ENCODE data around the gene PIGK. TPM values are rescaled to one million over a fixed set of nuclear protein-coding genes. Genes with fewer than 3 reads are reported as not detected.

PIGK gene
- total RNA-seq, 2 experiments from 2014 or later, result 22.5 to 23.2 TPM

DNA sequence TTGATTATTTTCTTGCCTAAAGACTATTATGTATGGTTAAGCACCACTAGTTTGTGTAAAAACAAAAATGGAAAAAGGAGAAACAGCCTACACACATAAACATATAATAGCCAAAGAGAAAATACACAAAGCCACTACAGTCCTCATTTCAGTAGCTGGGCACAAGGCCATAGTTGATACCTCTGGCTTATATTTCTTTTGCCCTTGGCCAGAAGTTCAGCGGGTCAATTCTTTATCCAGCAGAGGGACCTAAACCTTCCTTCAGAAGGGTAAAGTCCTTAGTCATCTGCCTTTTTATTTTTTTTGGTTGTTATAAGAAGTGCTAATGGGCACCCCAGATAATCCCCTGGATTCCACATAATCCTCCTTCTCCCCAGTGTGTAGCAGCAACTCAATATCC lies 134.1 kb downstream of the PIGK start:
- no peaks in the 10 kb centered on the region for H3K36me3 Mint-ChIP-seq (ENCODE audit: low read depth)

DNA sequence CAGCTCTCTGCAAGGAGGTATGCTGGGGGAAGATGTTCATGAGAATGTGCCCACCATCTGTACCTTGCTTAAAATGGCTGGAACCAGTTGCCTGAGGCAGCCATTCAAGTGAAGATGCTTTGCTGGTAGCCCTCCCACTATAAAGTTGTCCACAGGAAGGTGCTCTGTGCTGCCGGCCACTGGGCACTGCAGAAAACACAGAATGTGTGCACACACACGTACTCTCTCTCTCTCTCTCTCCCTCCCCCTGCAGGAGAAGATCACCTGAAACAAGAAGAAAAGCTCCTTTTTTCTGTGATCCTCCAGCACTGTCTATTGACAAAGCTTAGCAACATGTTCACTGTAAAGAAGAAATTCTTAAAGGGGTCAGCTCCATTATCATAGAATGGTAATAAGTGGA lies 134.8 kb downstream of the PIGK start:
- Mint-ChIP-seq H3K9me3 (ENCODE audit: insufficient read depth) (no peaks in the 10 kb centered on the region), H3K27ac (no peak overlapping the region), H3K4me3 (no peak overlapping the region), H3K4me1 (ENCODE audit: low read depth) (no peaks in the 10 kb centered on the region), H3K36me3 (ENCODE audit: low read depth) (no peaks in the 10 kb centered on the region), H3K27me3 (ENCODE audit: low read depth) (no peaks in the 10 kb centered on the region)
- no peak for ATAC-seq
- ChIA-PET POLR2A (no interaction called here), CTCF (interaction anchor here (1.1 kb wide), 1 partner anchor 1030 kb away, joined by 3 read pairs; no protein-coding TSS in a partner anchor)
- DNase-seq, result no peak

More for the DNA sequence above, 134.1 kb downstream of the PIGK start:
- H3K4me1 Mint-ChIP-seq (ENCODE audit: low read depth), result no peaks in the 10 kb centered on the region
- no peaks in the 10 kb centered on the region for H3K27me3 Mint-ChIP-seq (ENCODE audit: low read depth)
- ATAC-seq (no peak), DNase-seq (no peak)
- no peak overlapping the region for H3K27ac Mint-ChIP-seq
- no peak overlapping the region for H3K4me3 Mint-ChIP-seq
- H3K9me3 Mint-ChIP-seq (ENCODE audit: insufficient read depth), result no peaks in the 10 kb centered on the region
- ChIA-PET POLR2A (no interaction called here), CTCF (no interaction called here)

DNA sequence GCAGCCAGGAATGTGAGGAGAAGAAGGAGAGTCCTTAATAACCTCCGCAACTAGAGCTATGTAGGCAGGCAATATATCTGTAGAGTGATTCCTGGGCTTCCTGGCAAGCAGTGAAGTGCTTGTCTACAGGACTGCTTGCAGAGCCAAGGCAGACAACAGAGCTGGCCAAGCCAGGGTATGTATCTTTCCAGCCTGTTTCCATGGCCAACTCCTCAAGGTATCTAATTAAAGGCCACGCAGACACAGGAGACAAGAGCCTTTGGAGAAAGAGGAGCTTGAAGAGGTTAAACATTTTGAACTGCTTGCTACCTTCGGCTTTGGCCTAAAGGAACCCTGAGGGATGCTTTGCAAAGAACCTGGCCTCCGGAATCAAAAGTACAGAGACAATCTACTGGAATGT lies 137.4 kb downstream of the PIGK start:
- no peak overlapping the region for H3K27ac Mint-ChIP-seq
- H3K9me3 Mint-ChIP-seq (ENCODE audit: insufficient read depth), result no peaks in the 10 kb centered on the region
- ChIA-PET POLR2A (no interaction called here), CTCF (no interaction called here)
- ATAC-seq (no peak), DNase-seq (no peak)
- H3K4me1 Mint-ChIP-seq (ENCODE audit: low read depth), result no peaks in the 10 kb centered on the region
- no peaks in the 10 kb centered on the region for H3K36me3 Mint-ChIP-seq (ENCODE audit: low read depth)
- H3K27me3 Mint-ChIP-seq (ENCODE audit: low read depth), result no peaks in the 10 kb centered on the region
- no peak overlapping the region for H3K4me3 Mint-ChIP-seq

DNA sequence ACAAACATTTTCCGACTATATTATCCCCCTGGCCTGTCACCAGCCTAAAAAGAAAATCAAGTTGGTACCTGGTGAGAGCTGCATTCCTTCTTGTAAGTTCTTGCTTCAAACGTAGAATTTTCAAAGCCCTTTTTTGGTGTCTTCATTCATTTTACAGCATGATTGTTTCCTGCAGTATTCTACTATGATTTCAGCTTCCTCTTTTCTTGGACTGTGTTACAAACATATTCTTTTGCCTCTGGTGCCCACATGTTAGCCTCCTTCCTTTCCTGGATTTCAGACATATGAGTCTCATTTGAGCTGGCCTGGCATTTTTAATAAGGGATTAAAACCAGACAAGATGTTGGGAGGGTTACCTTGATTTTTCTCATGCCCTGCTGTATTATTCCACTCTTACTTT lies 142.5 kb downstream of the PIGK start:
- CTCF ChIA-PET, result no interaction called here

DNA sequence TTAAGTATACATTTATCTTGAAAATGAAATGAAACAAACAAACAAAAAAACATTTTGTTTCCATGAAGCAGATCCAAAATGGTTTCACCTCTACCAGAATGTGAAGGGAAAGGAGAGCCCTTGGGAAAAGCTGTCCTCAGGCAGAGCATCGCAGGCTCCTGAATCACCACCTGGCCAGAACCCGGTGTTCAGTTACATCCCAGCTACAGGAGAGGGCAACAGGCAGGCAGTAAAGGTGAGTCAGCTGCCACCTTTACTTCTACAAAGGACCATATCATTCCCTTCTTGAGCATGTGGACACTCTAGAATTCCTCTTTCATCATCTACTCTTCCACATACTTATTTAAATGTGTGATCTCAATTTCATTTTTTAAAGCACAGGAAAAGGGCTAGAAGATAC lies 151.2 kb downstream of the PIGK start:
- Mint-ChIP-seq H3K4me1 (ENCODE audit: low read depth) (no peaks in the 10 kb centered on the region), H3K27ac (no peak overlapping the region), H3K27me3 (ENCODE audit: low read depth) (peaks cover 3% of the 10 kb centered on the region), H3K4me3 (no peak overlapping the region), H3K9me3 (ENCODE audit: insufficient read depth) (no peaks in the 10 kb centered on the region), H3K36me3 (ENCODE audit: low read depth) (no peaks in the 10 kb centered on the region)
- ChIA-PET CTCF (interaction anchor here (1.3 kb wide), 1 partner anchor 9 kb away, joined by 3 read pairs; no protein-coding TSS in a partner anchor), POLR2A (no interaction called here)
- ATAC-seq, result no peak
- no peak for DNase-seq

More for the DNA sequence above, 142.5 kb downstream of the PIGK start:
- peaks cover 7% of the 10 kb centered on the region for H3K27me3 Mint-ChIP-seq (ENCODE audit: low read depth)
- ATAC-seq (no peak), DNase-seq (no peak)
- no peak overlapping the region for H3K27ac Mint-ChIP-seq
- no peaks in the 10 kb centered on the region for H3K9me3 Mint-ChIP-seq (ENCODE audit: insufficient read depth)
- no peaks in the 10 kb centered on the region for H3K36me3 Mint-ChIP-seq (ENCODE audit: low read depth)
- no peak overlapping the region for H3K4me3 Mint-ChIP-seq
- no peaks in the 10 kb centered on the region for H3K4me1 Mint-ChIP-seq (ENCODE audit: low read depth)
- POLR2A ChIA-PET, result no interaction called here

DNA sequence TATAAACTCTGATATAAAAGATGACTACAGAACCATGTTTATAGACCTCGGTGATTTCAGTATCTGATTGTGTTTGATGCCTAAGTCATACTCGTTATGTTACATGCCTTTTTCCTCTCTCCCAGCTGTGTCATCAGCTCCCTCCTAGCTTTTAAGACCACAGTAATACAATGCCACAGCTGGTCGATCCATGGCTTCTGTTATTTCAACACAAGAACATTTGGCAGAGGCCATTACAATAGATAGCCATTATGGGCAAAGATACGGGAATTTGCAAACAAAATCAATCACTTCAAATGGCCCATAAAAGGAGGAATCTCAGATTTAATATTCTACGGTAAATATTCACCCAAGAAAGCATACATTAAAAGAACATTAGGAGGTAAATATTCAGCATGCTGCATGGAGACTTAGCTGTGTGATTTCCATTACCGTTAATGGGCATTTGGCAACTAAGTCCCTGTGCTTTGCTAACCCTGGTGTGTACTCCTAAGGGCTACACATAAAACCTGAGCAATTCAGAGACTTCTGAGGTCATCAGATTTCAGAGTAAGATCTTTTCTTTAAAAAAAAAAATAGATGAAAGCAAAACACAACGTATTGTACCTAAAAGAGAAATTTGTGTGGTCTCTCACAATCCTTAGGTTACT lies 153.4 kb downstream of the PIGK start:
- Mint-ChIP-seq H3K4me3 (no peak overlapping the region), H3K9me3 (ENCODE audit: insufficient read depth) (no peaks in the 10 kb centered on the region), H3K4me1 (ENCODE audit: low read depth) (no peaks in the 10 kb centered on the region), H3K27me3 (ENCODE audit: low read depth) (peaks cover 5% of the 10 kb centered on the region), H3K36me3 (ENCODE audit: low read depth) (no peaks in the 10 kb centered on the region), H3K27ac (no peak overlapping the region)
- ChIA-PET CTCF (no interaction called here), POLR2A (no interaction called here)
- ATAC-seq (no peak), DNase-seq (no peak)

DNA sequence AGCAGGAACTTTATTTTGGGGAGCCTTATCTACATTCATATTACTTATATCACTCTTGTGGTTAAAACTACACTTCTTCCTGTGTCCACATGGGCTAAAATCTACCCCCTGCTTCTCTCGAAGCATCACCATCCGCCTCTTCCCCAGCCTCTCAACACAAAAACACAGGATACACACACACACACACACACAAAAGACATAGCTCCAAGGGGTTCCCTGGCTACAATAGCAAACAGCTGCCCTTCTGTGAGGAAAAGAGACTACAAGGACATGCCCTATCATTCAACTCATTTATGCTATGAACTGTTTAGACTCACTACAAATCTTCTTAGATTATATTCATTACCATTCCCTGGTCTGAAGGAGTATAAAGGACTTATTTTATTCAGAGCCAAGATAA lies 155.0 kb downstream of the PIGK start:
- no peaks in the 10 kb centered on the region for H3K9me3 Mint-ChIP-seq (ENCODE audit: insufficient read depth)
- no peak overlapping the region for H3K4me3 Mint-ChIP-seq
- peaks cover 1% of the 10 kb centered on the region for H3K4me1 Mint-ChIP-seq (ENCODE audit: low read depth)
- peaks cover 10% of the 10 kb centered on the region for H3K27me3 Mint-ChIP-seq (ENCODE audit: low read depth)
- ChIA-PET CTCF (no interaction called here), POLR2A (no interaction called here)
- DNase-seq (no peak), ATAC-seq (no peak)
- H3K27ac Mint-ChIP-seq, result no peak overlapping the region
- H3K36me3 Mint-ChIP-seq (ENCODE audit: low read depth), result no peaks in the 10 kb centered on the region

DNA sequence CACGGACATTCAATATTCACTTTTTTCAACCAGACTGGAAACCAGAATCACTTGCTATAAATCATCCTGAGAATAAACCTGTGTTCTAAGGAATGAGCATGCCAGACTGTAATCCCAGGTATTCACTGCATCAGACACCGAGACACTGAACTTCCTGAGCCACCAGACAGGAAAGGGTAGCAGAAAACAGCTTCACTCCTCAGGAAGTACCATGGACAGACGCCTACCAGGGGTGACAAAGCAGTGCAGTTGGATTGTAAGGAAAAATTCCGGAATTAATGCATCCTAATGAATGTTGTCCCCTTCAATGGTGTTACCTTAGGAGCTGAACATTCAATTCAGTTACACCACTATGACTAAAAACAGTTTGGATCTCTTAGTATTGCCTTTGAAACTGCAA lies 156.1 kb downstream of the PIGK start:
- H3K27ac Mint-ChIP-seq, result no peak overlapping the region
- peaks cover 4% of the 10 kb centered on the region for H3K4me1 Mint-ChIP-seq (ENCODE audit: low read depth)
- H3K9me3 Mint-ChIP-seq (ENCODE audit: insufficient read depth), result no peaks in the 10 kb centered on the region
- ATAC-seq (no peak), DNase-seq (no peak)
- H3K36me3 Mint-ChIP-seq (ENCODE audit: low read depth), result no peaks in the 10 kb centered on the region
- CTCF ChIA-PET, result no interaction called here
- H3K4me3 Mint-ChIP-seq, result no peak overlapping the region
- peaks cover 14% of the 10 kb centered on the region for H3K27me3 Mint-ChIP-seq (ENCODE audit: low read depth)
- POLR2A ChIA-PET, result no interaction called here

DNA sequence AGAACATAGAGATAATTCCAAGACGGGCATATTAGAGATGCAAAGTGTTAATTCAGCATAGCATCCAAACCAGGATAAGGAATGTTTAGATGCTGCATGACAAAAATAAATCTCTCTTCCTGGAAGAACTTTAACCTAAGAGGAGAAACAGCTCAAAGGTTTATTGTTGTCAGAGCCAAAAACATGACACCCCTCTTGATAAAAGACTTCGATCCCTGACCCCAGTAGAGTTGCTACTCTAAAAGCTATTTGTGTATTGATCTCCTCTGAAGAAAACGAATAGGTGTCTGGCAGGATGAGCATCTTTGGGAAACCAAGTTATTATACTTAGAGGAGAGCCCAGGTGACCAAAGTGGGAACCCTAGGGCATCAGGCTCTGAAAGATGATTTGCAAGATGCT lies 158.1 kb downstream of the PIGK start:
- Mint-ChIP-seq H3K9me3 (ENCODE audit: insufficient read depth) (no peaks in the 10 kb centered on the region), H3K27ac (no peak overlapping the region), H3K4me3 (no peak overlapping the region), H3K36me3 (ENCODE audit: low read depth) (no peaks in the 10 kb centered on the region), H3K27me3 (ENCODE audit: low read depth) (peaks cover 18% of the 10 kb centered on the region), H3K4me1 (ENCODE audit: low read depth) (peaks cover 4% of the 10 kb centered on the region)
- ATAC-seq, result no peak
- ChIA-PET CTCF (no interaction called here), POLR2A (no interaction called here)
- DNase-seq, result no peak

DNA sequence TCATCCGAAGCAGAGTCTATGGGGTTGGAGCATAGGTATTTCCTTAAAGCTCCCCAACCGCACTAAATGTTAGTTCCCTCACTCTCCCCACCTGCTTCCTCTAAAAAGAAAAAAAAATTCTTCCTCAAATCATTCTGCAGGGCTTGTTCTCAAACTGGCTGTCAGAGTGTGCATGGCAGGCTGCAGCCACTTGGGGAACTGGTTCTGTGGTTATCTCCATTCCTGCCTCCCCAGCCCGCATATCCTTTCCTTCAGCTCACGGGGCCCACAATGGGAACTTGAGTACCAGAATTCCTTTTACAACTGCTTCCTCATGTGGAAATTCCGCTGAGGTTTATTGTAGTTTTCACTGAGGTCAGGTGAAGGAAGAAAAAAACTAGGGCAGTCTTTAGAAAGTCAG lies 159.2 kb downstream of the PIGK start:
- no peak for ATAC-seq
- POLR2A ChIA-PET, result no interaction called here

DNA sequence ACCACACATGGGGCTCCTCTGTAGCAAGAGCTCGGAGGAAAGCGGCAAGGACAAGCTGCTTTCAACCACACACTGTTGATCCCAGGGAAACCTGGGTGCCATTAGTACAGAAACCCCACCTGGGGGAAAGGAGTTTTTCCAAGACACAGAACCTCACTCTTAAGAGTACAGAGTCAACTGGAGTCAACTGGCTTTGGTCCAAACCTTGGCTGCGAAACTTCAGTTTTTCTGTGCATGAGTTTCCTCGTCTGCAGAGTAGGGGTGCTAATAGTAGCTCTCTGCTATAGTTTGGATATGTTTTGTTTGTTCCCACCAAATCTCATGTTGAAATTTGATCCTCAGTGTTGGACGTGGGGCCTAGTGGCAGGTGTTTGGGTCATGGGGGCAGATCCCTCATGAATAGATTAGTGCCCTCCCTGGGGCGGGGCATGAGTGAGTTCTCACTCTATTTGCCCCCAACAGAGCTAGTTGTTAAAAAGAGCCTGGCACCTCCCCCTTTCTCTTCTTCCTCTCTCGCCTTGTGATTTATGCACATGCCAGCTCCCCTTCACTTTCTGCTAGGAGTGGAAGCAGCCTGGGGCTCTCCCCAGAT lies 161.1 kb downstream of the PIGK start:
- Mint-ChIP-seq H3K36me3 (ENCODE audit: low read depth) (no peaks in the 10 kb centered on the region), H3K4me3 (no peak overlapping the region), H3K27ac (no peak overlapping the region), H3K4me1 (ENCODE audit: low read depth) (peaks cover 4% of the 10 kb centered on the region), H3K27me3 (ENCODE audit: low read depth) (peaks cover 18% of the 10 kb centered on the region), H3K9me3 (ENCODE audit: insufficient read depth) (no peaks in the 10 kb centered on the region)
- no peak for ATAC-seq
- DNase-seq, result no peak
- ChIA-PET POLR2A (no interaction called here), CTCF (interaction anchor here (0.7 kb wide), 1 partner anchor 10 kb away, joined by 3 read pairs; no protein-coding TSS in a partner anchor)

More for the DNA sequence above, 159.2 kb downstream of the PIGK start:
- CTCF ChIA-PET, result no interaction called here
- Mint-ChIP-seq H3K4me1 (ENCODE audit: low read depth) (peaks cover 4% of the 10 kb centered on the region), H3K4me3 (no peak overlapping the region), H3K27ac (no peak overlapping the region), H3K36me3 (ENCODE audit: low read depth) (no peaks in the 10 kb centered on the region), H3K27me3 (ENCODE audit: low read depth) (peaks cover 18% of the 10 kb centered on the region), H3K9me3 (ENCODE audit: insufficient read depth) (no peaks in the 10 kb centered on the region)
- DNase-seq, result no peak

DNA sequence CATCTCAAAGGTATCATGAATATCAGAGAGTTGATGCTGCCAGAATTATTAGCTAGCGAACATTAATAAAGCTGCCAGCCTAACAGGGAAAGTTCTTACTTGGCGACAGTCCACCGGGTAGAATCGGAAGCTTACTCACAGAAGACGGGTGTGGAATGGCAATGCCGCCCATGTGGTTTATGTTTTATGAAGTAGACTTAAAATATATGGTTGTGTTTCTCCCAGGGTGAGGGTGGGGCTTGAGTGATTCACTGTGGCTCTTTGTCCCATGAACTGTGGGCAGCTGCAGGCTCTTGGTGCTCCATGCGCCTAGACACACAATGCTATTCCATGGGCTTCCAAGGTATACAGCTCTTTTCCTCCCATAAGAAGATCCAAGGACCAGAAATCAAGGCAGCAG lies 162.7 kb downstream of the PIGK start:
- H3K27me3 Mint-ChIP-seq (ENCODE audit: low read depth), result peaks cover 19% of the 10 kb centered on the region
- no peaks in the 10 kb centered on the region for H3K9me3 Mint-ChIP-seq (ENCODE audit: insufficient read depth)
- ChIA-PET CTCF (no interaction called here), POLR2A (no interaction called here)
- DNase-seq (no peak), ATAC-seq (no peak)
- peaks cover 4% of the 10 kb centered on the region for H3K4me1 Mint-ChIP-seq (ENCODE audit: low read depth)
- H3K4me3 Mint-ChIP-seq, result no peak overlapping the region
- H3K36me3 Mint-ChIP-seq (ENCODE audit: low read depth), result no peaks in the 10 kb centered on the region
- H3K27ac Mint-ChIP-seq, result no peak overlapping the region

DNA sequence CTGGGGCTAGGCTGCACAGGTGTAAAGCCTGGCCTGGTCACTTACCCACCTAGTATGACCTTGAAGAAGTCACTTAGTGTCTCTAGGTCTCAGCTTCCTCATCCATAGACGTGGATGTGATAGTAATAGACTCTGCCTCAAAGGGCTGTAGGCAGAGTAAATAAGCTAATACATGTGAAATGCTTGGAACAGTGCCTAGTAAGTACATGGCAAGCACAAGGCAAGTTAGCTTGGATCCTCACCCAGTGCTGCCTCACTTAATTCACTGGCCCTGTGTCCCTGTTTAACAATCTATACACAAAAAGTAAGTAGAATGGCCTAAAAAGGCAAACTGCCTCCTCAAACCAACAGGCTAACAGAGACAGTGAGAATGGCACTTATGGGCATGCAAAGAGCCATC lies 167.8 kb downstream of the PIGK start:
- Mint-ChIP-seq H3K4me1 (ENCODE audit: low read depth) (peaks cover 25% of the 10 kb centered on the region), H3K27ac (no peak overlapping the region), H3K27me3 (ENCODE audit: low read depth) (peaks cover 8% of the 10 kb centered on the region), H3K36me3 (ENCODE audit: low read depth) (peaks cover 3% of the 10 kb centered on the region), H3K4me3 (no peak overlapping the region), H3K9me3 (ENCODE audit: insufficient read depth) (no peaks in the 10 kb centered on the region)
- ChIA-PET CTCF (no interaction called here), POLR2A (no interaction called here)
- ATAC-seq (no peak), DNase-seq (no peak)
